CD1c-positive myeloid dendritic cell (primary cell): ENCODE measurements around the gene DDX23.
"Not testable (repeated sequence)": the region's sequence is repeated elsewhere in the genome, so short reads cannot be mapped to it uniquely, and the experiment has no call there.

Experiments
- DNase-seq: peaks from one replicate; pipeline ENCODE4 v3.0.0-alpha.2; 2016; ENCODE audit errors: extremely low spot score

Gene DDX23

DNA sequence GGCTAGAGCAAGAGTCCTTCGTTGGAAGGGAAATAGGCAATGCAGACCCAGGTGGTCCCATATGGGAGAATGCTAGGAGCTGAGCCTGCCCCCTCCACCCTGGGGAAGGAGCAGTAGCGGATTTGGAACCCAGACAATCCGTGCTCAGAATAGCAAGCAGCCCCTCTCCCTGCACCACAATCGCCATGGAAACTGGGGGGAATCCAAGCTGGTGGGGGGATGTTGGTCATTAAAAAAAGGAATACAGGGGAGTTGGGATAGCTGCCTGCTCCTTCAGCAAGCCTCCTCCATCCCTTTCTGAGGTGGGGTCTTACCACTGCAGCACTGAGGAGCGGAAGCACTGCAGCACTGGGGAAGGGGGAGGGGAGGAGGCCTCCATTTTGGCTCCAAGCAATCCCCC, 10.8 kb upstream of the DDX23 start:
- DNase-seq = no peak

DNA sequence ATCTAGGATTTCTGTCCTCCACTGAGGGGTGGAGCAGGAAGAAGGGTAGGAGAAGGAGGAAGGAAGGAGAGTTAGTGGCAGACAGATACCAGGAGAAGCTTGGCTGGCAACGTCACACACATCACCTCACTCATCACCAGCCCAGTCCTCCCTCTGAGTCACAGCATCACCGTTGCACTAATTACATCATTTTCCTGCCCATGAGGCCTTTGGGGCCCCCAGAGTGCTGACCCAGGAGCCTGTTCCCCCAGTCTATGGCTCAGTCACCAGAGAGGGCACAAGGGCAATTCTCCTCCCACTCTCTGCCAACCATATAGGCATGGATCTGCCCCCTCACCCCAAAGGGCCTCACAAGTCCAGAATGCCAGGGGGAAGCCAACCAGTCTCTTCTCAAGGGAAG, 9.1 kb upstream of the DDX23 start:
- DNase-seq = no peak

GRCh38 chr12:48860236-48860635, 8.3 kb upstream of the DDX23 start:
- not testable (repeated sequence) for DNase-seq

DNA sequence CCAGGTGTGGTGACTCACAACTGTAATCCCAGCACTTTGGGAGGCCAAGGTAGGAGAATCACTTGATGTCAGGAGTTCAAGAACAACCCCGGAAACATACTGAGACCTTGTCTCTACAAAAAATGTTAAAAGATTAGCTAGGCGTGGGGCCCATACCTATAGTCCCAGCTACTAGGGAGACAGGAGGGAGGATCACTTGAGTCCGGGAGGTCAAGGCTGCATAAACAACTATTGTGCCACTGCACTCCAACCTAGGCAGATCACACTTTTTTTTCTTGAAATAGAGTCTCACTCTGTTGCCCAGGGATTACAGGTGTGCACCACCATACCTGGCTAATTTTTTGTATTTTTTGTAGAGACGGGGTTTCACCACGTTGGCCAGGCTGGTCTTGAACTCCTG, 7.6 kb upstream of the DDX23 start:
- DNase-seq = no peak

DNA sequence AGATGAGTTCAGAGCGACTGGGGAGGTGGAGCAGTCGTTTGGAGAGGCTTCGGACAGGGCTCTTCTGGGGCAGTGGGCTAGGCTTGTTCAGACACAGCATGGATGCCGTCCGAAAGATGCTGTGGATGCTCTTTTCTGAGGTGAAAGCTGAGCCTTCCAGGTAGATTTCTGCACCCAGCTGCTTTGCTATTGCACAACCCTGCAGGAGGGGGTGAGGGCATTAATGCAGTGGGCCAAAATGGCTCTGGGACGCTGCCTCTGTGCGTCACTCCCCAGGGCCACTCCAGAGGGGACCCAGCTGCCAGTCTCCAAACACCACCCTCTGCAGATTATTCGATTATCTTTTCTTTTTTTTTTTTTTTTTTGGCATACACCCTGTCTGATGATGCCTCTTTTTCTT, 6.1 kb upstream of the DDX23 start:
- DNase-seq = no peak

GRCh38 chr12:48857278-48857994, 5.5 kb upstream of the DDX23 start:
- DNase-seq = no peak

- DNase-seq = no peak
Measured at GRCh38 chr12:48856379-48856778, 4.4 kb upstream of the DDX23 start.

- not testable (repeated sequence) for DNase-seq
Measured at GRCh38 chr12:48854932-48855331, 3.0 kb upstream of the DDX23 start.

GRCh38 chr12:48854488-48854887, 2.5 kb upstream of the DDX23 start:
- no peak for DNase-seq

DNA sequence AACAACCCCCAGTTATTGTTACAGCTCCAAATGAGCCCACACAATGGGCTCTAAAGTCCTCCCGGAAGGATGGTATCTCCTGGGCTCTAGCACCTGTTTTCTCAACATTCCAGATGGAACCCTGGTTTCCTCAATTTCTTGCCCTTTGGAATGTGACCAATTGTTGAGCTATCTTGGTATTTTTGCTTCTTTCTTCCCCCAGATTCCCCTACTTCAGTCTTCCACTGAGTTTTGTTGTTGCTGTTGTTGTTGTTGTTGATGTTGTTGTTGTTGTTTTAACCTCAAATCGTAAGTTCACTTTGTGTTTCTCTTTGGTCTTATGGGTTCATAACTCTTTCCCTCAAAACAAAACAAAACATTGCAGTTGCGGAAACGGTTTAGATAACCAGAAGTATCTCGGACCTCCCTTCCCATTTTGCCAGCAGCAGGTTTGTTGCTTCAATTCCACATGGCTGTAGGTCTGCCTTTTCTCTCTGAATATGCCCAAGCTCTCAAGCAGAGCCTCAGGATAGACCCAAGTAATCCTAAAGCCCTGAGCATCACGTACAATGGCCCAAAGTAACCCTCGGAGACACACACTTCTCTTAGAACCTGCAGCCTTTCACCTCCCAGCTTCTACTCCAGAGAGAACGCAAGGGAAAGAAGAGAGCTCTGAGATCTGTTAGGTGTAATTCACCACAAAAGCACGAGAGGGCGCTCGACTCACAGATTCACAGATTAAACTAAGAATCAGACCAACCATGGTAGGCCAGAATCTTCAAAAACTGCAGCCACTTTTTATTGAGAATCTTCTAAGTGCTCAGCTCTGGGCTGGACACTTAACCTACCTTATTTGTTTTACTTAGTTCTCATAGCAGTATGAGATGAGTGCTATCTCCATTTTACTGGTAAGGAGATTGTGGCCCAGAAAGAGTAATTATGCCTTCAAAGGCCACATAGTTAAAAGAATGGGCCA, 1.0 kb upstream of the DDX23 start:
- DNase-seq = peak; percentile 95

DNA sequence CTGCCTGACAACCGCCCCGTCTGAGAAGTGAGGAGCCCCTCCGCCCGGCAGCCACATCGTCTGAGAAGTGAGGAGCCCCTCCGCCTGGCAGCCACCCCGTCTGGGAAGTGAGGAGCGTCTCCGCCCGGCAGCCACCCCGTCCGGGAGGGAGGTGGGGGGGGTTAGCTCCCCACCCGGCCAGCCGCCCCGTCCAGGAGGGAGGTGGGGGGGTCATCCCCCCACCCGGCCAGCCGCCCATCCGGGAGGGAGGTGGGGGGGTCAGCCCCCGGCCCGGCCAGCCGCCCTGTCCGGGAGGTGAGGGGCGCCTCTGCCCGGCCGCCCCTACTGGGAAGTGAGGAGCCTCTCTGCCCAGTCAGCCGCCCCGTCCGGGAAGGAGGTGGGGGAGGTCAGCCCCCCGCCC, 9.9 kb downstream of the DDX23 start:
- DNase-seq = not testable (repeated sequence)

DNA sequence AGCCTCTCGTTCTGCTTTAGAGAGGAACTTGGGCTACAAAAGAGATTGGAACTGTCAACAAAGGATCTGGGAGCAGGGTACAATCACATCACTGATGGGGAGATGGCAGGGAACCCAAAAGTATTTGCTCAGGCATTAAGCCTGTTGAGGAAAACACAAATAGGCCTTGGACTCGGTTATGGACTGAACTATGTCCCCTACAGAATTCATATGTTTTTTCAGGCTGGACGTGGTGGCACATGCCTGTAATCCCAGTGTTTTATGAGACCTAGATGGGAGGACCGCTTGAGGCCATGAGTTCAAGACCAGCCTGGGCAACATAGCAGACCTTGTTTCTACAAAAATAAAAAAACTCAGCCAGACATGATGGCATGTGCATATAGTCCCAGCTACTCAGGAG, 13.9 kb downstream of the DDX23 start:
- DNase-seq = no peak

DNA sequence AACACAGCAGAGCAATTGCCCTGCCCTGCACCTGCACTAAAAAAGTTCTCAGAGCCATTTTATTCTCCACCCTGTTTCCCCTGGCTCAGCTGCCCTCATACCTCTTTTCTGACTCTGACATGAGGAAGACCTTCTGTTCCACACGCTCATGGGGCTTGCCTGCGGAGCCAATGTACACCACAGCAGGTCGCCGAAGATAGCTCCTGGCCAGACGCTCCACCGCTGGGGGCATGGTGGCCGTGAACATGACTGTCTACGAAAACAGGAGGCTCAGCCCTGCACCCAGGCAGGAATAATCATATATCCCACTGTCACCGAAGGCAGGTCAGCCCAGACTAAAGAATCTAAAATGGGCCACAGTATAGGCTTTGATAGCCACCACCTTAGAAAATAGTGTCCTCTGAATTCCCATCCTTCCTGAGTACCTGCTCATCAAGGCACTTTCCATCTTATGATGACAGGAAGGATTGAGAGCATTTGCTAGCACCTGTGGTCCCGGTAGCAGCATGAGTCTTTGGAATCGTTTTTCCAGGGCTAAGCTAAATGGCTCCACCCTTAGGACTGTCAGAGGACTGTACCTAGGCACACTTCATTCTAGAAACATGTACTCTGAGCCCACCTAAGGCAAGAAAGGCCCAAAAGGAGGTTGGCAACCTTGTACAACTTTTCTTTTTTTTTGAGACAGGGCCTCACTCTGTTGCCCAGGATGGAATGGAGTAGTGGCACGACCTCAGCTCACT, 19.5 kb downstream of the DDX23 start:
- DNase-seq = no peak

- DNase-seq = no peak
Measured at GRCh38 chr12:48831257-48831656, 20.7 kb downstream of the DDX23 start.

DNA sequence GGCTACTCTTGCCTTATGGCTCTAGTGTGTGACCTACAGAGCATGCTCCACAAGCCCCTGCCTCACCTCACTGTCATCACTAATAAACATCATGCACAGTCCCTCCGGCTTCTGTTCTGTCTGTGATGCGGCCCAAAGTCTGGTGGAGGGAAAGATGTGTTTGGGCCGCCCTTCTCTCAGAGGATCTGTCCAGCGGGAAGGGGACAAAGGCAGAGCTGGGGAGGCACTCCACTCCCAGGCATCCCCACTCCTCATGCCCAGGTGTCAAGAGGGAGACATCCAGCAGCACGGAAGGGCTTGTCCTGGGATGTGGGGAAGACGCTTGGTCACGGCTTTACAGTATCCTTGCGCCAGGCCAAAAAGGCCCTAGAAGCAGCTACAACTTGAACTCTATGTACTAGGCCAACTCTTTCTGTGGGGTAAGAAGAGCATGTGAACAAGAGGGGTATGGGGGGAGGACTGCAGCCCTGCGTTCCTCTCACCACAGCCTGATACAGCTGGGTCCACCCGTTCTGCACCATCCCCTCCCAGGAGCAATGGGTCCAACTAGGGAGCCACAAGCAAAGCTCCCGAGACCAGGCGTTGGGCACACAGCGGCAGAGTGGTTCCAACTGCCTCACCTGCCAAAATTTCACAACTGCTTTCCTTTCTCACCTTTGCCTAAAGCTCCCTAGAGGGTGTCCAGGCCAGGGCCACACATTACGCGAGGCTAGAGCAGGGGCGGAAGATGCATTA, 23.0 kb downstream of the DDX23 start:
- no peak for DNase-seq

DNA sequence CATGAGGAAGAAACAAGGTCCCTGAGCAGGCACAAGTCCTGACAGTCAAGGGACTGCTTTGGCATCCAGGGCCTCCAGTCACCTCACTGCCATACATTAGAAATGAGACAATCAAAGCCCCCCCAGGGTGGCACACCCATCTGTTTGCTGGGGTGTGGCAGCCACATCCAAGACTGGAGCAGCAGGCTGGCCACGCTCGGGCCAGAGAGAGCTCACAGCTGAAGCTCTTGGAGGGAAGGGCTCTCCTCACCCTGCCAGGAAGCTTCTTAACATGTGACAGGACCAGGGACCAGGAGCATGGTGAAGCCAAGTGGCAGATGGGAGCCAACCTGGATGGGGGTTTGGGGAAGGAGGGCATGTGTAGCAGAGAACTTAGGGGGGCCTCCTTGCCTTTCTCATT, 23.7 kb downstream of the DDX23 start:
- no peak for DNase-seq

- DNase-seq = no peak
Measured at GRCh38 chr12:48827513-48828096, 24.4 kb downstream of the DDX23 start.

GRCh38 chr12:48827026-48827425, 24.9 kb downstream of the DDX23 start:
- no peak for DNase-seq

DNA sequence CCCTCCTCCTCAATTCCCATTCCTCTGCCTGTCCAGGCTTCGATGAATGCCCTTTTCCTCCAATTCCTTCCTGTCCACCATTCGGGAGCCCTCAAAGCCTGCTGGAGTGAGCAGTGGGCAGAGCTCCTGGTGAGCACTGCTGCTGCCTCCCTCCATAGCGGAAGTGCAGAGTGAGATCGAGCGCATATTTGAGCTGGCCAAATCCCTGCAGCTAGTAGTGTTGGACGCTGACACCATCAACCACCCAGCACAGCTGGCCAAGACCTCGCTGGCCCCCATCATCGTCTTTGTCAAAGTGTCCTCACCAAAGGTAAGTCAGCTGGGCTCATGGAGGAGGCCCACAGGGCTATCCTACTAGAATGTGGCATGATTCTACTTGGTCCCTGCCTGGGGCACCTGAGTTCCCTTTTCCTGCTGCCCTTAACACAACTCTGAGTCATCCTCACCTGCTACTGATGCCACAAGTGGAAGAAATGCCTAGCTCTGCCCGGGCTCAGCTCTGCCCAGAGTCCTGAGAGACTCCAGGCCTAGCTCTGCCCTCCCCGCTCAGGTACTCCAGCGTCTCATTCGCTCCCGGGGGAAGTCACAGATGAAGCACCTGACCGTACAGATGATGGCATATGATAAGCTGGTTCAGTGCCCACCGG, 25.6 kb downstream of the DDX23 start:
- DNase-seq = no peak

DNA sequence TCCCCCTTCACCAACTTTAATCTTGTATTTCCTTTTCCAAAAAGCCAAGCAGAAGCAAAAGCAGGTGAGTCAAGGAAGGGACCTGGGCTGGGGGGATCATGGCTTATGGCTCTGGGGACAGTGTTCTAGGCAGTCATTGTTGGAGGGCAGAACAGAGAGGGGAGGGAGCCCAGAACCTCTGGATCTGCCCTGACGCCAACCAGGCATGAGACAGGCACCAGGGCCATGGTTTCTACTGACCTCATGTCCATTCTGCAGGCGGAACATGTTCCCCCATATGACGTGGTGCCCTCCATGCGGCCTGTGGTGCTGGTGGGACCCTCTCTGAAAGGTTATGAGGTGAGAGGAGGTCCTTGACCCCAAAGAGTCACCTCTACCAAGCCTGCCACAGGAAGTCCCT, 27.1 kb downstream of the DDX23 start:
- DNase-seq = no peak

DNA sequence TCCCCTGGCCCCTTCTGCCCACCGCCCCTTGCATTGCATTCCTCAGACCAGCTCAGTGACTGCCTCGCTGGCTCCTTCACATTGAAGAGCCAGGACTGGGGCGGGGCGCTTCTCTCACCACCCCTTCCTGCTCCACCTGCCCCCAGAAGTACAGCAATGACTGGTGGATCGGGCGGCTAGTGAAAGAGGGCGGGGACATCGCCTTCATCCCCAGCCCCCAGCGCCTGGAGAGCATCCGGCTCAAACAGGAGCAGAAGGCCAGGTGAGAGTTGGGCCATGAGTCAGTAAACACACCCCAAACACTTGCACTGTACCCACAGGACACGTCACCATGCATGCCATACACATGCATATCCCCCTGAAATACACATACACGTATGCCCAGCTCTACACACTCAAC, 27.9 kb downstream of the DDX23 start:
- no peak for DNase-seq
